ENCODE data around the gene TNNI3.
A peak's percentile ranks its signal among the peaks of the same experiment; 100 is the strongest.

TNNI3 gene

GRCh38 chr19:55178781-55179599 is 21.5 kb upstream of the TNNI3 start:
- Histone ChIP-seq H4K20me1 (ENCODE audit: insufficient read depth, low read length) (peaks cover 26% of the 10 kb centered on the region), H2AFZ (ENCODE audit: low read depth, low read length) (no peak overlapping the region), H3K4me1 (ENCODE audit: insufficient read depth, low read length) (peaks cover 27% of the 10 kb centered on the region), H3K36me3 (ENCODE audit: insufficient read depth, low read length) (no peaks in the 10 kb centered on the region), H3K27ac (ENCODE audit: low read length) (no peak overlapping the region), H3K4me3 (ENCODE audit: low read depth in 1 of 2, low read length in 2 of 2) (peak overlapping the region in 1 of 2 experiments; percentile 38; a peak in 2 of 4 replicates), H3K9me3 (ENCODE audit: insufficient read depth, low read length, severe bottlenecking) (no peaks in the 10 kb centered on the region), H3K9ac (ENCODE audit: low read depth, low read length) (no peak overlapping the region), H3K27me3 (ENCODE audit: insufficient read depth, low read length, poor library complexity) (peaks cover 8% of the 10 kb centered on the region), H3K4me2 (ENCODE audit: insufficient read depth, low read length) (peak overlapping the region; percentile 60), H3K79me2 (ENCODE audit: insufficient read depth, low read length) (no peaks in the 10 kb centered on the region)
- ATAC-seq (ENCODE audit: insufficient read depth, low read depth) (peak; percentile 92), DNase-seq (peak; percentile 97)
- TF ChIP-seq EZH2 (IDR thresholded peaks at IDR 0.05; ENCODE audit: borderline replicate concordance, low read depth, low read length, severe bottlenecking), result no peak
- TF ChIP-seq, protein P1, sequence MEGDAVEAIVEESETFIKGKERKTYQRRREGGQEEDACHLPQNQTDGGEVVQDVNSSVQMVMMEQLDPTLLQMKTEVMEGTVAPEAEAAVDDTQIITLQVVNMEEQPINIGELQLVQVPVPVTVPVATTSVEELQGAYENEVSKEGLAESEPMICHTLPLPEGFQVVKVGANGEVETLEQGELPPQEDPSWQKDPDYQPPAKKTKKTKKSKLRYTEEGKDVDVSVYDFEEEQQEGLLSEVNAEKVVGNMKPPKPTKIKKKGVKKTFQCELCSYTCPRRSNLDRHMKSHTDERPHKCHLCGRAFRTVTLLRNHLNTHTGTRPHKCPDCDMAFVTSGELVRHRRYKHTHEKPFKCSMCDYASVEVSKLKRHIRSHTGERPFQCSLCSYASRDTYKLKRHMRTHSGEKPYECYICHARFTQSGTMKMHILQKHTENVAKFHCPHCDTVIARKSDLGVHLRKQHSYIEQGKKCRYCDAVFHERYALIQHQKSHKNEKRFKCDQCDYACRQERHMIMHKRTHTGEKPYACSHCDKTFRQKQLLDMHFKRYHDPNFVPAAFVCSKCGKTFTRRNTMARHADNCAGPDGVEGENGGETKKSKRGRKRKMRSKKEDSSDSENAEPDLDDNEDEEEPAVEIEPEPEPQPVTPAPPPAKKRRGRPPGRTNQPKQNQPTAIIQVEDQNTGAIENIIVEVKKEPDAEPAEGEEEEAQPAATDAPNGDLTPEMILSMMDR (IDR thresholded peaks at IDR 0.05; ENCODE audit: borderline replicate concordance, extremely low read depth, low read length, poor library complexity, severe bottlenecking), result no peak

DNA sequence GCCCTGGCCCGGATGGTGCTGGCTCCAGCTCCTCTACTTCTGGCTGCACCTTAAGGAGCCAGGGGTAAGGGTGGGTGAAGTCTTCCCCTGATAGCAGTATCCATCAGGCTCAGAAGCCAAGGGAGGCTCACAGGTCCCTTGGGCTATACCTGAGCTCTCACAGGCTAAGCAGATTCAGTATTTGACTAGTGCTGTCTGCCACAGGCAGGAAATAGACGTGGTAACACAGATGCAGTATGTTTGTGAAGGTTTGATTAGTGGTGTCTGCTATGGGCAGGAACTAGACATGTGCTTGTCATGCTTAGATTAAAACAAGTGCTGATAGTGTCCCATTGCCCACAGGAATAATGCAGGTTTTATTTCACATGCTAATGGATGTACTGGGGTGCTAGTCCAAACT is 18.5 kb upstream of the TNNI3 start:
- Histone ChIP-seq H3K4me1 (ENCODE audit: insufficient read depth, low read length) (peaks cover 27% of the 10 kb centered on the region), H3K4me2 (ENCODE audit: insufficient read depth, low read length) (no peak overlapping the region), H3K36me3 (ENCODE audit: insufficient read depth, low read length) (no peaks in the 10 kb centered on the region), H3K9me3 (ENCODE audit: insufficient read depth, low read length, severe bottlenecking) (no peaks in the 10 kb centered on the region), H3K9ac (ENCODE audit: low read depth, low read length) (no peak overlapping the region), H3K27me3 (ENCODE audit: insufficient read depth, low read length, poor library complexity) (peaks cover 15% of the 10 kb centered on the region), H2AFZ (ENCODE audit: low read depth, low read length) (no peak overlapping the region), H3K79me2 (ENCODE audit: insufficient read depth, low read length) (no peaks in the 10 kb centered on the region), H4K20me1 (ENCODE audit: insufficient read depth, low read length) (peaks cover 19% of the 10 kb centered on the region), H3K27ac (ENCODE audit: low read length) (no peak overlapping the region), H3K4me3 (ENCODE audit: low read depth in 1 of 2, low read length in 2 of 2) (no peak overlapping the region)
- DNase-seq (peak; percentile 17), ATAC-seq (ENCODE audit: insufficient read depth, low read depth) (no peak)
- TF ChIP-seq EZH2 (IDR thresholded peaks at IDR 0.05; ENCODE audit: borderline replicate concordance, low read depth, low read length, severe bottlenecking), result no peak
- TF ChIP-seq, protein P1 (IDR thresholded peaks at IDR 0.05; ENCODE audit: borderline replicate concordance, extremely low read depth, low read length, poor library complexity, severe bottlenecking), result no peak

- Histone ChIP-seq H3K4me1 (ENCODE audit: insufficient read depth, low read length) (peaks cover 24% of the 10 kb centered on the region), H3K9ac (ENCODE audit: low read depth, low read length) (no peak overlapping the region), H3K9me3 (ENCODE audit: insufficient read depth, low read length, severe bottlenecking) (no peaks in the 10 kb centered on the region), H3K79me2 (ENCODE audit: insufficient read depth, low read length) (no peaks in the 10 kb centered on the region), H2AFZ (ENCODE audit: low read depth, low read length) (no peak overlapping the region), H3K27ac (ENCODE audit: low read length) (no peak overlapping the region), H3K4me3 (ENCODE audit: low read depth in 1 of 2, low read length in 2 of 2) (no peak overlapping the region), H3K27me3 (ENCODE audit: insufficient read depth, low read length, poor library complexity) (peaks cover 7% of the 10 kb centered on the region), H3K4me2 (ENCODE audit: insufficient read depth, low read length) (no peak overlapping the region), H4K20me1 (ENCODE audit: insufficient read depth, low read length) (peaks cover 11% of the 10 kb centered on the region), H3K36me3 (ENCODE audit: insufficient read depth, low read length) (no peaks in the 10 kb centered on the region)
- no peak for TF ChIP-seq EZH2 (IDR thresholded peaks at IDR 0.05; ENCODE audit: borderline replicate concordance, low read depth, low read length, severe bottlenecking)
- TF ChIP-seq, protein P1 (IDR thresholded peaks at IDR 0.05; ENCODE audit: borderline replicate concordance, extremely low read depth, low read length, poor library complexity, severe bottlenecking), result no peak
- DNase-seq (no peak), ATAC-seq (ENCODE audit: insufficient read depth, low read depth) (no peak)
Observed at GRCh38 chr19:55175117-55175867, 17.8 kb upstream of the TNNI3 start.

All from DND-41 (cell line).